Measurements from ENCODE around the gene NOS1. TPM values are rescaled to one million over a fixed set of nuclear protein-coding genes. Genes with fewer than 3 reads are reported as not detected.
"Not testable (repeated sequence)": the region's sequence is repeated elsewhere in the genome, so short reads cannot be mapped to it uniquely, and the experiment has no call there.

Gene NOS1
- total RNA-seq, 4 donors from 2014 or later, result 0.13 to 2.8 (median 0.73) TPM; not detected in 1

DNA sequence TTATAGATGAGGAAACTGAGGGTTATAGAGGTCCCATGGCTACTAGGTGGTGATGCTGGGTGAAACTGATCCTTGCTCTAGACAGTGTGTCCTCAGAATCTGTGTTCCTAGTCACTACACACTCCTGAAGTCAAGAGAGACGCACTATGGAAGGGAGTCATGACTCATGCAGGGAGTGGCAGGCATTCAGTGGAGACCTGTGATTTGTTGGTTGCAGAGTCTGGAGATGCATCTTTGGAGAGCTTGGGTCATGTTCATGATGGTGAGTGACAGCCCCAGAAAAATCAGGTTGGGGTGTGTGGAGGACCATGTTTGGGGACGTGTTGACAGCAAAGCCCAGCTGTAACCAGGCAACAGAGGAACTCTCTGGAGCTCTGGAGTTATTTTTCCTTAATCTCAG lies 133.2 kb downstream of the NOS1 start:
- Histone ChIP-seq H3K36me3 (no peaks in the 10 kb centered on the region), H3K4me1 (no peaks in the 10 kb centered on the region), H3K27me3 (no peaks in the 10 kb centered on the region), H3K4me3 (replicated peaks in 1 of 3) (no peak overlapping the region), H3K9me3 (no peaks in the 10 kb centered on the region), H3K27ac (no peak overlapping the region)
- TF ChIP-seq, protein P1, sequence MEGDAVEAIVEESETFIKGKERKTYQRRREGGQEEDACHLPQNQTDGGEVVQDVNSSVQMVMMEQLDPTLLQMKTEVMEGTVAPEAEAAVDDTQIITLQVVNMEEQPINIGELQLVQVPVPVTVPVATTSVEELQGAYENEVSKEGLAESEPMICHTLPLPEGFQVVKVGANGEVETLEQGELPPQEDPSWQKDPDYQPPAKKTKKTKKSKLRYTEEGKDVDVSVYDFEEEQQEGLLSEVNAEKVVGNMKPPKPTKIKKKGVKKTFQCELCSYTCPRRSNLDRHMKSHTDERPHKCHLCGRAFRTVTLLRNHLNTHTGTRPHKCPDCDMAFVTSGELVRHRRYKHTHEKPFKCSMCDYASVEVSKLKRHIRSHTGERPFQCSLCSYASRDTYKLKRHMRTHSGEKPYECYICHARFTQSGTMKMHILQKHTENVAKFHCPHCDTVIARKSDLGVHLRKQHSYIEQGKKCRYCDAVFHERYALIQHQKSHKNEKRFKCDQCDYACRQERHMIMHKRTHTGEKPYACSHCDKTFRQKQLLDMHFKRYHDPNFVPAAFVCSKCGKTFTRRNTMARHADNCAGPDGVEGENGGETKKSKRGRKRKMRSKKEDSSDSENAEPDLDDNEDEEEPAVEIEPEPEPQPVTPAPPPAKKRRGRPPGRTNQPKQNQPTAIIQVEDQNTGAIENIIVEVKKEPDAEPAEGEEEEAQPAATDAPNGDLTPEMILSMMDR (IDR thresholded peaks at IDR 0.05), result no peak
- TF ChIP-seq POLR2A (IDR thresholded peaks at IDR 0.05), result no peak
- no peak for DNase-seq
- intact Hi-C loops (cut with DNase I), result no loop called here
- 63 to 72% methylated on average over 2 of the region's 2 CpGs for WGBS, 2 donors

DNA sequence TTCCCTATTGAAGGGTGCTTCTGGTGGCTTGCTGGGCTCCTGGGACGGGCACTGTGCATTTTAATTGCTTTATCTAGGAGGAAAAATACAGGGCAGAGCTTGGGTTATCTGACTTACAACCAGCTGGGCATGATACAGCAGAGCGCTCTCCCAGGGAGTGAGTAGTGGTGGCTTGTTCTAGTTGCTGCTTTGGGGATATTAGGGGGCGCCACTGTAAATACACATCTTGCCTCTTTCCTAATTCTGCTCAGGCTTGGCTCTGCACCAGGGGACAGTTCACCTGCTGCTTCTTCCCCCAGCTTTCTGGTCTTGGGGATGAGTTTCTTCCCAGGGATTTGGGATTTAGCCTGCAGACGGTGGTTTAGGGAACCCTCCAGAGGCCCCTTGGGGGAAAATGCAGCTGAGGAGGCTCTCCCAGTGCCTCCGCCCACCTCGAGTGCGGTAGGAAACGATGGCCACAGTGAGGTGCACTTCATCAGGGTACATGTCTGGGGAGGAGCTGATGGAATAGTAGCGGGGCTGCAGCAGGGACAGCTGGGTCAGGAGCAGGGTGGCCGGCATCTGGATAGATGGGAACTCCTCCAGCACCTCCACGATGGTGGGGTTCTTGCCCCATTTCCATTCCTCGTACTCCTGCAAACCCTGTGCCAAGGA lies 134.3 kb downstream of the NOS1 start:
- TF ChIP-seq POLR2A (IDR thresholded peaks at IDR 0.05), result no peak
- TF ChIP-seq, protein P1 (IDR thresholded peaks at IDR 0.05), result no peak
- Histone ChIP-seq H3K4me3 (replicated peaks in 1 of 3) (no peak overlapping the region), H3K36me3 (no peaks in the 10 kb centered on the region), H3K27me3 (no peaks in the 10 kb centered on the region), H3K27ac (no peak overlapping the region), H3K4me1 (no peaks in the 10 kb centered on the region), H3K9me3 (no peaks in the 10 kb centered on the region)
- 61 to 80% methylated on average over 7 to 8 of the region's 12 CpGs for whole genome bisulfite sequencing, 2 donors
- no peak for DNase-seq
- intact Hi-C loops (cut with DNase I), result no loop called here

DNA sequence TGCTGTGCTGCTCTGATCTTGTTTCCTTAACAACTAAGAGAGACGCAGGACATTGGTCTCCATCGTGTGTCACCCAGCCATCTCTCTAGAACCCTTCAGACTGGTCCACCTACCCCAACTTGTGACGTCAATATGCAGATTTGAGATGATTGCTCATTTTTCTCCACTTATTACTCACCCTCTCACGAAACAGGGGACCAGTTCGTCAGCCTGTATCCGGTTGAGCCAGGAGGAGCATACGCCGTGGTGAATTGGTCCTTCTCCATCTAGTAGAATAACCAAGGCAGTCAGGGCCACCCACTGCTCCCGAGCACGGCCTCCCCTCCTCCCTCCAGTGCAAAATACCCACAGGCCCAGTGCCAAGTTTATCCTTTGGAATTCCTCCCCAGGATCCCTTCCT lies 134.9 kb downstream of the NOS1 start:
- no peaks in the 10 kb centered on the region for H3K4me1 ChIP-seq
- DNase-seq, result no peak
- H3K4me3 ChIP-seq (replicated peaks in 1 of 3), result no peak overlapping the region
- no peaks in the 10 kb centered on the region for H3K27me3 ChIP-seq
- 74 to 78% methylated on average over 10 of the region's 10 CpGs for WGBS, 2 donors
- H3K27ac ChIP-seq, result no peak overlapping the region
- intact Hi-C loops (cut with DNase I), result no loop called here
- no peaks in the 10 kb centered on the region for H3K9me3 ChIP-seq
- TF ChIP-seq, protein P1 (IDR thresholded peaks at IDR 0.05), result no peak
- no peak for TF ChIP-seq POLR2A (IDR thresholded peaks at IDR 0.05)
- H3K36me3 ChIP-seq, result no peaks in the 10 kb centered on the region

DNA sequence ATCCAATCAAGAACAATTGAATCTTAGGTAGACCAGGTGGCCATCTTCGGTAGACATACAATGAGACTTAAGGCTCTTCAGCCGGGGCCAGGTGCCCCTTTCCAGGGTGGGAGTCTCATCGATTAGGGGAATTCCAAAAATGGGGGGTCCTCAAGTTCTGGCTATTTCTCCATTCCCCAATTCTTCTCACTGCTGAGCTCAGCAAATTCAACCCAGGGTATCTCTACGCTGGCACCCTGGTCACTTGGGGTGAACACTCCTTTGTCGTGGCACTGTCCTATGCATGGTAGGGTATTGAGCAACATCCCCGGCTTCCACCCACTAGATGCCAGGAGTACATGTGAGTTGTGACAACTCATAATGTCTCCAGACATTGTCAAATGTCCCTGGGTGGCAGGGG lies 136.2 kb downstream of the NOS1 start:
- Histone ChIP-seq H3K4me3 (replicated peaks in 1 of 3) (no peak overlapping the region), H3K9me3 (no peaks in the 10 kb centered on the region), H3K36me3 (no peaks in the 10 kb centered on the region), H3K27ac (no peak overlapping the region), H3K4me1 (no peaks in the 10 kb centered on the region), H3K27me3 (no peaks in the 10 kb centered on the region)
- no peak for TF ChIP-seq POLR2A (IDR thresholded peaks at IDR 0.05)
- TF ChIP-seq, protein P1 (IDR thresholded peaks at IDR 0.05), result no peak
- WGBS, 2 donors, result 86 to 95% methylated on average over 6 of the region's 6 CpGs
- no peak for DNase-seq
- intact Hi-C loops (cut with DNase I), result no loop called here

DNA sequence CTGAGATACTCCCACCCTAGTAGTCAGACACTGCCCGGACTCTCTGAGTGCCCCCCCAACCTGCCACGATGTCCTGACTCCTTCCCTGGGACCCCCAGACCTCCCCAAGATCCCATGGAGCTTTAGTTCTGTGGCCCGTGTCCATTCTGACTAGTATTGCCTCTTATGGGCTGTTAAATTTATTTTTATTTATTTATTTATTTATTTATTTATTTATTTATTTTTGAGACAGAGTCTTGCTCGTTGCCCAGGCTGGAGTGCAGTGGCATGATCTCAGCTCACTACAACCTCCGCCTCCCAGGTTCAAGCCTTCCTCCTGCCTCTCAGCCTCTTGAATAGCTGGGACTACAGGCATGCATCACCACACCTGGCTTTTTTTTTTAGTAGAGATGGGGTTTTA lies 140.5 kb downstream of the NOS1 start:
- H3K9me3 ChIP-seq; H3K4me1 ChIP-seq; H3K27ac ChIP-seq; H3K36me3 ChIP-seq; DNase-seq; H3K27me3 ChIP-seq; H3K4me3 ChIP-seq (replicated peaks in 1 of 3); intact Hi-C loops (cut with DNase I): not testable (repeated sequence)
- WGBS, 2 donors, result 82 to 83% methylated on average over 5 of the region's 5 CpGs

All from thyroid gland (tissue), 4 donors.